GM10266 (cell line): Measurements from ENCODE around the gene RNASE8.

Experiments
- DNase-seq: peaks from one replicate; pipeline ENCODE4 v3.0.0; 2012; ENCODE audit errors: extremely low spot score
- CTCF ChIP-seq: IDR thresholded peaks from 2 replicates; pipeline ENCODE4 v1.5.1; 2012; ENCODE audit warnings: mild to moderate bottlenecking, low read depth; ENCODE audit not compliant: control insufficient read depth, insufficient read depth; ENCODE audit errors: missing control alignments

RNASE8 gene

GRCh38 chr14:21084998-21085853, 27.6 kb downstream of the RNASE8 start:
- no peak for DNase-seq
- TF ChIP-seq CTCF, result no peak

- DNase-seq, result no peak
- TF ChIP-seq CTCF, result no peak
Measured at GRCh38 chr14:21086908-21087293, 29.3 kb downstream of the RNASE8 start.

DNA sequence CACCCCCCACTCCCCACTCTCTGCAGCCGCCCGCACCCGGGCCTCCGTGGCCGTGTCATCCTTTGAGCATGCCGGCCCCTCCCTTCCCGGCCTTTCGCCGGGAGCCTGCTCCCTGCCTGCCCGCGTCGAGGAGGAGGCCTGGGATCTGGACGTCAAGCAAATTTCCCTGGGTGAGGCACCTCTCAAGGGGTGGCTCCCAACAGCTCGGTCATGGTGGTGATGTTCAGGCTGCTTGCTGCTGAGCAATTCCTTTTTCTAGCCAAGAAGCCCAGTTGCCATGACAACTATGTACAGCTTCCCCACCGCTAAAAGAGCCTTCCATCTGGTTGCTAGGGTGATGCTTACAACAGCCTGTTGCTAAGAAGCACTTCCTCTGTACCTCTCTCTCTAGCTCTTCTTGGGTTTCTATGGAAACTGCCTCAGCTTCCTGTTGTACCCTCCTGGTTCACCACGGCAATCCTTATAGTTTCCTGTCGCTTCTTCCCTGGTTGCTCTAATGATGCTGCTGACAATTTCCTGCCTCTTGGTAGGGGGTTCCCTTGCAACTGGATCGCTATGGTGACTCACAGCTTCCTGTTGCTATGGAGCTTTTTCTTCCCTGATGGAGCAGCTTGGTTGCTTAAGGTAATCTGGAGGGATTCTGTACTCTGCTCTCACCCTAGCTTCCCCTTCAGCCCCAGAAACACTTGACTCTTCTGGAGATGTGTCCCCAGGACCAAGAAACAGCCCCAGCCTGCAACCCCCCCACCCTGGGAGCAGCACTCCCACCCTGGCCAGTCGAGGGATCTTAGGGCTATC, 29.9 kb downstream of the RNASE8 start:
- no peak for TF ChIP-seq CTCF
- no peak for DNase-seq

DNA sequence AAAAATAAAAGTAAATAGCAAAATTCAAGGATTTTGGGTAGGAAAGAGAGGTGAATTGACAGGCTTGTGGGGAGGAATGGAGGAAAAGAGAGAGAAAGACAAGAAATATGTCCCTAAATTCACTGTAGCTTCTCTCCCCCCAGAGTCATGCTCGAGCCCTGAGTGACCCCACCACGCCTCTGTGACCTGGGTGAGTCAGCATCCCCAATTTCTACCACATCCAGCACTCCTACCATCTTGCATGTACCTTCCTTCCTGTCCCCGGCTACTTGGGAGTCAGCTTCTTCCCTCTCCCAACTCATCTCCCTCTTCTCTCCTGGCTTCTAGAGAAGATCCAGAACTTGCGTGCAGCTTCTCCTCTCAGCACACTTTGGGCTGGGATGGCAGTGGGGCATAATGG, 31.1 kb downstream of the RNASE8 start:
- DNase-seq, result no peak
- no peak for TF ChIP-seq CTCF

DNA sequence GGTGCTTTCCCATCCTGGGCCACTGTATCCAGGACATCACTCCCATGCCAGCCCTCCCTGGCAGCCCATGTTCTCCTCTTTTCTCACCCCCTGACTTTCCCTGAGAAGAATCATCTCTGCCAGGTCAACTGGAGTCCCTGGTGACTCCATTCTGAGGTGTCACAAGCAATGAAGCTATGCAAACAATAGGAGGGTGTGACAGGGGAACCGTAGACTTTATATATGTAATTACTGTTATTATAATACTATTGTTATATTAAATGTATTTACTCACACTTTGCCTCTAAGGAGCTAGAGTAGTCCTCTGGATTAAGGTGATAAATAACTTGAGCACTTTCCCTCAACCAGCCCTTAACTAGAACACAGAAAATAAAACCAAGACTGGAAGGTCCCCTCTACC, 31.6 kb downstream of the RNASE8 start:
- no peak for TF ChIP-seq CTCF
- no peak for DNase-seq

GRCh38 chr14:21089877-21090193, 32.2 kb downstream of the RNASE8 start:
- TF ChIP-seq CTCF, result no peak
- DNase-seq, result no peak
